ENCODE data around the gene SPACDR. TPM values are rescaled to one million over a fixed set of nuclear protein-coding genes. Genes with fewer than 3 reads are reported as not detected.

SPACDR gene
- total and polyA plus RNA-seq, 9 of the 15 experiments (the other 6 are each of a cell fraction or from before 2014, with no cell fraction given): 0.07 to 0.55 (median 0.14) TPM; not detected in 1

DNA sequence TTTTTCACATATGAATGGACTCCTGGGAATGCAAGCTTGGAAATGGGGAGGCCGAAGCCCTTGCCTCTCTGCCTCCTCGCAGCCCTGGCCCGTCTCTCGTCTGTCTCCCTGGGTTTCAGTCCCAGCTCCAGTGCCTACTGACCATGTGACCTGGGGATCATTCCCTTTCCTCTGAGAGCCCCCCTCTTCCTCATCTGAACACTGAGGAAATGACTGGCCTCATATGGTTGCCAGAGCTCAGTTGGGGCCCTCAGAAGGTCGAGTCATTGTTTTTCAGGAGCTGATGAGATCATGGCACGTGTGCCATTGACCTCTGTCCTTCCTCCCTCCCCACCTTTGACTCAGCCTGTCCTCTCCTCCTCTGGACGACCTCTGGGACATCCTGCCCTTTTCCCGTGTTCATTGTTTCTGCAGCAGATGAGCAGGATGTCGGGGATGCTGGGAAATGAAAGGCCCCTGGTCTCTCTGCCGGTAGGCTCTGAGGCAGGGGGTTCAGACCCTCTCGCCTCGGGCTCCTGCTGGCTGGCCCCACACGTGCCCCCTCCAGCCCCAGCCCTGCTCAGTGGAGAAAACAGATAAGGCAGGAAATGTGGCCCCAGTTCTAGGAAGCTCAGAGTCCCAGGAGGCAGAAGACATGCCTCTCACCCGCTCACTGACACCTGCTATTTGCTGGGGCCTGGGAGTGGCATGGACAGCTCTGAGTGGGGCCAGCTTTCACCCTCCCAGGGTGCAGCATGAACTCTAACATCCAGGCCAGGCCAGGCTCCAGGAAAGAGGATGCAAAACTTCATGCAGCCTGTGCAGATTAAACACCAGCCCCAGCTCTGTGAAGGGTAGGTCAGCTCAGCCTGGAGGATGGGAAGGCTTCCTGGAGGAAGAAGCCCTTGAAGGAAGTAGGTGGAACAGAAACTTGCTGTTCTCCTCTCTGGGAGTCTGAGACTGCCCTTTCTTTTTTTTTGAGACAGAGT, 19.5 kb downstream of the SPACDR start (continued):
- TF ChIP-seq, protein P1, sequence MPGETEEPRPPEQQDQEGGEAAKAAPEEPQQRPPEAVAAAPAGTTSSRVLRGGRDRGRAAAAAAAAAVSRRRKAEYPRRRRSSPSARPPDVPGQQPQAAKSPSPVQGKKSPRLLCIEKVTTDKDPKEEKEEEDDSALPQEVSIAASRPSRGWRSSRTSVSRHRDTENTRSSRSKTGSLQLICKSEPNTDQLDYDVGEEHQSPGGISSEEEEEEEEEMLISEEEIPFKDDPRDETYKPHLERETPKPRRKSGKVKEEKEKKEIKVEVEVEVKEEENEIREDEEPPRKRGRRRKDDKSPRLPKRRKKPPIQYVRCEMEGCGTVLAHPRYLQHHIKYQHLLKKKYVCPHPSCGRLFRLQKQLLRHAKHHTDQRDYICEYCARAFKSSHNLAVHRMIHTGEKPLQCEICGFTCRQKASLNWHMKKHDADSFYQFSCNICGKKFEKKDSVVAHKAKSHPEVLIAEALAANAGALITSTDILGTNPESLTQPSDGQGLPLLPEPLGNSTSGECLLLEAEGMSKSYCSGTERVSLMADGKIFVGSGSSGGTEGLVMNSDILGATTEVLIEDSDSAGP (CRISPR knock-in tag; IDR thresholded peaks at IDR 0.05): no peak
- TF ChIP-seq BCL6 (CRISPR knock-in tag; IDR thresholded peaks at IDR 0.05) (no peak), NFIX (CRISPR knock-in tag; IDR thresholded peaks at IDR 0.05; ENCODE audit: low read depth) (no peak), NR1H2 (CRISPR knock-in tag; IDR thresholded peaks at IDR 0.05) (peak; percentile 98)
- TF ChIP-seq, protein P2, sequence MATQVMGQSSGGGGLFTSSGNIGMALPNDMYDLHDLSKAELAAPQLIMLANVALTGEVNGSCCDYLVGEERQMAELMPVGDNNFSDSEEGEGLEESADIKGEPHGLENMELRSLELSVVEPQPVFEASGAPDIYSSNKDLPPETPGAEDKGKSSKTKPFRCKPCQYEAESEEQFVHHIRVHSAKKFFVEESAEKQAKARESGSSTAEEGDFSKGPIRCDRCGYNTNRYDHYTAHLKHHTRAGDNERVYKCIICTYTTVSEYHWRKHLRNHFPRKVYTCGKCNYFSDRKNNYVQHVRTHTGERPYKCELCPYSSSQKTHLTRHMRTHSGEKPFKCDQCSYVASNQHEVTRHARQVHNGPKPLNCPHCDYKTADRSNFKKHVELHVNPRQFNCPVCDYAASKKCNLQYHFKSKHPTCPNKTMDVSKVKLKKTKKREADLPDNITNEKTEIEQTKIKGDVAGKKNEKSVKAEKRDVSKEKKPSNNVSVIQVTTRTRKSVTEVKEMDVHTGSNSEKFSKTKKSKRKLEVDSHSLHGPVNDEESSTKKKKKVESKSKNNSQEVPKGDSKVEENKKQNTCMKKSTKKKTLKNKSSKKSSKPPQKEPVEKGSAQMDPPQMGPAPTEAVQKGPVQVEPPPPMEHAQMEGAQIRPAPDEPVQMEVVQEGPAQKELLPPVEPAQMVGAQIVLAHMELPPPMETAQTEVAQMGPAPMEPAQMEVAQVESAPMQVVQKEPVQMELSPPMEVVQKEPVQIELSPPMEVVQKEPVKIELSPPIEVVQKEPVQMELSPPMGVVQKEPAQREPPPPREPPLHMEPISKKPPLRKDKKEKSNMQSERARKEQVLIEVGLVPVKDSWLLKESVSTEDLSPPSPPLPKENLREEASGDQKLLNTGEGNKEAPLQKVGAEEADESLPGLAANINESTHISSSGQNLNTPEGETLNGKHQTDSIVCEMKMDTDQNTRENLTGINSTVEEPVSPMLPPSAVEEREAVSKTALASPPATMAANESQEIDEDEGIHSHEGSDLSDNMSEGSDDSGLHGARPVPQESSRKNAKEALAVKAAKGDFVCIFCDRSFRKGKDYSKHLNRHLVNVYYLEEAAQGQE (IDR thresholded peaks at IDR 0.05; ENCODE audit: borderline replicate concordance): peak; percentile 42
- TF ChIP-seq, protein P2 (CRISPR knock-in tag; IDR thresholded peaks at IDR 0.05; ENCODE audit: low read depth): no peak
- TF ChIP-seq, protein P3, sequence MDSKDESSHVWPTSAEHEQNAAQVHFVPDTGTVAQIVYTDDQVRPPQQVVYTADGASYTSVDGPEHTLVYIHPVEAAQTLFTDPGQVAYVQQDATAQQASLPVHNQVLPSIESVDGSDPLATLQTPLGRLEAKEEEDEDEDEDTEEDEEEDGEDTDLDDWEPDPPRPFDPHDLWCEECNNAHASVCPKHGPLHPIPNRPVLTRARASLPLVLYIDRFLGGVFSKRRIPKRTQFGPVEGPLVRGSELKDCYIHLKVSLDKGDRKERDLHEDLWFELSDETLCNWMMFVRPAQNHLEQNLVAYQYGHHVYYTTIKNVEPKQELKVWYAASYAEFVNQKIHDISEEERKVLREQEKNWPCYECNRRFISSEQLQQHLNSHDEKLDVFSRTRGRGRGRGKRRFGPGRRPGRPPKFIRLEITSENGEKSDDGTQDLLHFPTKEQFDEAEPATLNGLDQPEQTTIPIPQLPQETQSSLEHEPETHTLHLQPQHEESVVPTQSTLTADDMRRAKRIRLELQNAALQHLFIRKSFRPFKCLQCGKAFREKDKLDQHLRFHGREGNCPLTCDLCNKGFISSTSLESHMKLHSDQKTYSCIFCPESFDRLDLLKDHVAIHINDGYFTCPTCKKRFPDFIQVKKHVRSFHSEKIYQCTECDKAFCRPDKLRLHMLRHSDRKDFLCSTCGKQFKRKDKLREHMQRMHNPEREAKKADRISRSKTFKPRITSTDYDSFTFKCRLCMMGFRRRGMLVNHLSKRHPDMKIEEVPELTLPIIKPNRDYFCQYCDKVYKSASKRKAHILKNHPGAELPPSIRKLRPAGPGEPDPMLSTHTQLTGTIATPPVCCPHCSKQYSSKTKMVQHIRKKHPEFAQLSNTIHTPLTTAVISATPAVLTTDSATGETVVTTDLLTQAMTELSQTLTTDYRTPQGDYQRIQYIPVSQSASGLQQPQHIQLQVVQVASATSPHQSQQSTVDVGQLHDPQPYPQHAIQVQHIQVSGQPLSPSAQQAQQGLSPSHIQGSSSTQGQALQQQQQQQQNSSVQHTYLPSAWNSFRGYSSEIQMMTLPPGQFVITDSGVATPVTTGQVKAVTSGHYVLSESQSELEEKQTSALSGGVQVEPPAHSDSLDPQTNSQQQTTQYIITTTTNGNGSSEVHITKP (IDR thresholded peaks at IDR 0.05; ENCODE audit: partially characterized antibody): peak; percentile 17
- TF ChIP-seq, protein P4, sequence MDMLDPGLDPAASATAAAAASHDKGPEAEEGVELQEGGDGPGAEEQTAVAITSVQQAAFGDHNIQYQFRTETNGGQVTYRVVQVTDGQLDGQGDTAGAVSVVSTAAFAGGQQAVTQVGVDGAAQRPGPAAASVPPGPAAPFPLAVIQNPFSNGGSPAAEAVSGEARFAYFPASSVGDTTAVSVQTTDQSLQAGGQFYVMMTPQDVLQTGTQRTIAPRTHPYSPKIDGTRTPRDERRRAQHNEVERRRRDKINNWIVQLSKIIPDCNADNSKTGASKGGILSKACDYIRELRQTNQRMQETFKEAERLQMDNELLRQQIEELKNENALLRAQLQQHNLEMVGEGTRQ (CRISPR knock-in tag; IDR thresholded peaks at IDR 0.05): peak; percentile 67

Measured in K562 (cell line).